GM19395 (cell line): ENCODE data around the gene SATL1.
"Not testable (repeated sequence)": the region's sequence is repeated elsewhere in the genome, so short reads cannot be mapped to it uniquely, and the experiment has no call there.

ENCODE experiments used
- ATAC-seq: cut with Tn5 transposase; IDR thresholded peaks from one replicate; pipeline ENCODE4 v1.9.1; 2021; ENCODE audit warnings: mild to moderate bottlenecking, moderate library complexity; ENCODE audit not compliant: unreplicated experiment

The SATL1 gene

GRCh38 chrX:85109235-85109634 is 134.3 kb downstream of the SATL1 start:
- ATAC-seq, result peak; percentile 61

- no peak for ATAC-seq
Measured at GRCh38 chrX:85108165-85108564, 135.4 kb downstream of the SATL1 start.

GRCh38 chrX:85107407-85107806 is 136.2 kb downstream of the SATL1 start:
- no peak for ATAC-seq

- no peak for ATAC-seq
Measured at GRCh38 chrX:85089321-85089840, 154.2 kb downstream of the SATL1 start.

- ATAC-seq, result peak; percentile 97
Measured at GRCh38 chrX:85084770-85085393, 158.7 kb downstream of the SATL1 start.

- not testable (repeated sequence) for ATAC-seq
Measured at GRCh38 chrX:85077247-85077646, 166.3 kb downstream of the SATL1 start.

- peak; percentile 68 for ATAC-seq
Measured at GRCh38 chrX:85065512-85066198, 177.9 kb downstream of the SATL1 start.

GRCh38 chrX:85052636-85053343 is 190.8 kb downstream of the SATL1 start:
- no peak for ATAC-seq

- ATAC-seq, result no peak
Measured at GRCh38 chrX:85052205-85052604, 191.4 kb downstream of the SATL1 start.

GRCh38 chrX:85051627-85052026 is 192.0 kb downstream of the SATL1 start:
- no peak for ATAC-seq
